NT2/D1 (cell line): Measurements from ENCODE around the gene BET1L.

Experiments
- DNase-seq: peaks from one replicate; pipeline ENCODE4 v3.0.0-alpha.2; 2011; ENCODE audit warnings: low read depth, low spot score
- H3K27me3 ChIP-seq: 2 replicates; pipeline ENCODE4 v1.6.0; 2011; ENCODE audit warnings: mild to moderate bottlenecking; ENCODE audit not compliant: insufficient read length, insufficient read depth
- H3K36me3 ChIP-seq: 2 replicates; pipeline ENCODE4 v1.6.1; 2011; ENCODE audit warnings: mild to moderate bottlenecking, low read length, mixed read lengths; ENCODE audit not compliant: insufficient read depth, insufficient read length
- H3K4me1 ChIP-seq: 2 replicates; pipeline ENCODE4 v1.5.1; 2011; ENCODE audit not compliant: insufficient read depth, insufficient read length
- H3K4me3 ChIP-seq: 2 replicates; pipeline ENCODE4 v1.5.1; 2011; ENCODE audit warnings: low read depth; ENCODE audit not compliant: insufficient read length
- H3K9ac ChIP-seq: 2 replicates; pipeline ENCODE4 v1.6.0; 2011; ENCODE audit warnings: low read depth; ENCODE audit not compliant: insufficient read length
- H3K9me3 ChIP-seq: 2 replicates; pipeline ENCODE4 v1.5.1; 2011; ENCODE audit warnings: mild to moderate bottlenecking, low read length; ENCODE audit not compliant: insufficient read depth
- SUZ12 ChIP-seq: IDR thresholded peaks from 2 replicates; pipeline ENCODE4 v1.6.1; 2011; ENCODE audit not compliant: insufficient read length, insufficient read depth; ENCODE audit errors: extremely low read depth
- YY1 ChIP-seq: IDR thresholded peaks from 2 replicates; pipeline ENCODE4 v1.6.1; 2011; ENCODE audit not compliant: insufficient read length, insufficient read depth
- ZNF274 ChIP-seq: IDR thresholded peaks from 2 replicates; pipeline ENCODE4 v1.6.1; 2011; ENCODE audit warnings: mild to moderate bottlenecking, low read depth, low read length

The BET1L gene

GRCh38 chr11:212150-213100 is 5.2 kb upstream of the BET1L start:
- TF ChIP-seq ZNF274 = no peak
- no peak for TF ChIP-seq SUZ12
- TF ChIP-seq YY1 = no peak
- Histone ChIP-seq H3K36me3 (peaks cover 75% of the 10 kb centered on the region), H3K9me3 (no peaks in the 10 kb centered on the region), H3K4me1 (peaks cover 24% of the 10 kb centered on the region), H3K9ac (no peak overlapping the region), H3K4me3 (no peak overlapping the region), H3K27me3 (no peaks in the 10 kb centered on the region)
- no peak for DNase-seq

GRCh38 chr11:211741-212140 is 4.5 kb upstream of the BET1L start:
- DNase-seq = no peak

GRCh38 chr11:211295-211694 is 4.1 kb upstream of the BET1L start:
- no peak for DNase-seq
- Histone ChIP-seq H3K27me3 (no peaks in the 10 kb centered on the region), H3K4me1 (peaks cover 24% of the 10 kb centered on the region), H3K4me3 (no peak overlapping the region), H3K36me3 (peaks cover 73% of the 10 kb centered on the region), H3K9ac (no peak overlapping the region), H3K9me3 (no peaks in the 10 kb centered on the region)
- no peak for TF ChIP-seq YY1

More at GRCh38 chr11:211741-212140, 4.5 kb upstream of the BET1L start:
- H3K9me3 ChIP-seq = no peaks in the 10 kb centered on the region
- H3K4me3 ChIP-seq = no peak overlapping the region
- H3K4me1 ChIP-seq = peaks cover 24% of the 10 kb centered on the region
- no peak overlapping the region for H3K9ac ChIP-seq
- H3K36me3 ChIP-seq = peaks cover 75% of the 10 kb centered on the region
- no peaks in the 10 kb centered on the region for H3K27me3 ChIP-seq
- TF ChIP-seq SUZ12 (no peak), YY1 (no peak), ZNF274 (no peak)

- Histone ChIP-seq H3K27me3 (no peaks in the 10 kb centered on the region), H3K36me3 (peaks cover 72% of the 10 kb centered on the region), H3K9me3 (no peaks in the 10 kb centered on the region), H3K9ac (peak overlapping the region; percentile 16), H3K4me1 (peaks cover 24% of the 10 kb centered on the region), H3K4me3 (no peak overlapping the region)
- TF ChIP-seq YY1 (no peak), SUZ12 (no peak), ZNF274 (no peak)
- DNase-seq = no peak
Measured at GRCh38 chr11:210803-211180, 3.6 kb upstream of the BET1L start.

GRCh38 chr11:210122-210802 is 3.1 kb upstream of the BET1L start:
- Histone ChIP-seq H3K4me1 (peaks cover 28% of the 10 kb centered on the region), H3K9me3 (no peaks in the 10 kb centered on the region), H3K9ac (peak overlapping the region; percentile 92), H3K4me3 (peak overlapping the region; percentile 85), H3K36me3 (peaks cover 72% of the 10 kb centered on the region), H3K27me3 (no peaks in the 10 kb centered on the region)
- TF ChIP-seq SUZ12 (no peak), YY1 (no peak), ZNF274 (no peak)
- peak; percentile 22 for DNase-seq

- no peak for DNase-seq
- peaks cover 72% of the 10 kb centered on the region for H3K36me3 ChIP-seq
Measured at GRCh38 chr11:209275-210121, 2.3 kb upstream of the BET1L start.

More at GRCh38 chr11:209275-210121, 2.3 kb upstream of the BET1L start:
- H3K9ac ChIP-seq = peak overlapping the region; percentile 92
- no peaks in the 10 kb centered on the region for H3K9me3 ChIP-seq
- no peaks in the 10 kb centered on the region for H3K27me3 ChIP-seq
- H3K4me3 ChIP-seq = peak overlapping the region; percentile 85
- H3K4me1 ChIP-seq = peaks cover 28% of the 10 kb centered on the region
- TF ChIP-seq ZNF274 (no peak), SUZ12 (no peak), YY1 (no peak)
